Stimulated activated CD4-positive, alpha-beta T cell treated with anti-CD3 and anti-CD28 coated beads, Interleukin-2, amount 100 ng/mL, for 4 hours (primary cell): Measurements from ENCODE around the gene CD151.
A peak's percentile ranks its signal among the peaks of the same experiment; 100 is the strongest.

Experiments used
- DNase-seq: peaks from one replicate; pipeline ENCODE4 v3.0.0-alpha.2; 2020; ENCODE audit warnings: low read depth

CD151 gene

DNA sequence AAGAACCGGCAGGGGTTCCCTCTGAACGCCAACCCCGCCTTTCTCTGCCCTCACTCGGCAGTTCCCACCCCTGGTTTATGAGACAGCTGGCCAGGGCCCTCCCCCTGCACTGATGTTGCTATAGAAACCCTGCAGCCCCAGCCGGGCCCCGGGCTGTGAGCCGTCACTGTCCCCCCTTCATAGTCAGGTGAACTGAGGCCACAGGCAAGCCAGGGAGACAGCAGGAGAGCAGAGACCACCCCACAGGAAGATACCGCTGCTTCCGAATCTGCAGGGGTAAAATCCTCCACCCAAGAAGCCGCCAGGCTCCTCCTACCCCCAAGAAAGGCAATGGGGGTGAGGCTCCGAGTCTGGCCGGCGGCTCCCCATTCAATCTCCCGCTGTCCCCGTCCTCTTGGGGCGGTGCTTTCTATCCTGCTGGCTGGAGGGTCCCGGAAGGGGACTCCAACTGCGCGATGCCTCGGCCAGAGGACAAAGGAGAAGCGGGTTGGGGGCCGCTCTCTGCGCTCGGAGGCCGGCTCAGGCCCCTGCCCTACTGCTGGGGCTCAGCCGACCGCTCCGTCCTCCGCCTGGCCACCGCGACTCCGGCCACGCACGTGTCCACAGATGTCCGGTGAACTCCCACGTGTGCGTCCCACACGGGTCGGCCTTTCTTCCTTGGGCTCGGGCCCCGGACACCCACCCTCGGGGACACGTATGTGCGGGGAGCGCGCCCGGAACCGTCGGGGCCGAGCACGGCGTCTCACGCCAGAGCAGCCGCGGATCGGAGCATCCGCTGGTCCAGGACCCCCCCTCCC lies 35.3 kb upstream of the CD151 start:
- peak; percentile 60 for DNase-seq

GRCh38 chr11:798093-798713 lies 34.5 kb upstream of the CD151 start, which contains the start of gene SLC25A22:
TSS of gene SLC25A22 (minus strand) at chr11:798281. CDS start at chr11:795006, 3,275 bp downstream.
- DNase-seq: peak; percentile 75

DNA sequence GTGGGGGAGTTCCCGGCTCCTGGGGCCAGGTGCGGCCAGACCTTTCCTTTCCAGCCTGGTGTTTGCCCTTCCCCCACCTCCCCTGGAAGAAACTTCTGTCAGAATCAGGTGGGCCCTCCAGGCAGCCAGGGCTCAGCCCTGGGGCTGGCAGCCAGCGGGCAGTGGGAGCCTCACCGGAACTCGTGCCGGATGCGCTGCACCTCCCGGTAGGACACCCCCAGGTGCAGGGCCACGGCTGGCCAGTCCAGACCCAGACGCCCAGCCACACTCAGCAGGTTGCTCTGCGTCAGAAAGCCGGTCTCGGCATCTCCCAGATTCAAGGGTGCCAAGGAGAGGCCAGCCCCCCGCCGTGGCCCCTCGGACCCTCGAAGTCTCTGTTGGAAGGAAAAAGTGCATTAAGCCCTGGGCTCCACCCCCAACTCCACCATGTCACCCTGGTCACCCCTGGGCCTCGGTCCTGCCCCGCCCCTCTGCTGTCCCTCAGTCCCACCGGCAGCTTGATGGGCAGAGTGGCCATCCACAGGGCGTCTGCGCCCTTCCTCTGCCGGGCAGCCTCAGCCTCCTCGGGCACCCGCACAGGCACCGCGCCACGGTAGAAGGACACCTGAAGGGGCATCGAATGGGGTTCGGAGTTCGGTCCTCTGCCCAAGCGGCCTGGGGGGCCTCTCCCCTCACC lies 33.0 kb upstream of the CD151 start:
- DNase-seq: no peak

DNA sequence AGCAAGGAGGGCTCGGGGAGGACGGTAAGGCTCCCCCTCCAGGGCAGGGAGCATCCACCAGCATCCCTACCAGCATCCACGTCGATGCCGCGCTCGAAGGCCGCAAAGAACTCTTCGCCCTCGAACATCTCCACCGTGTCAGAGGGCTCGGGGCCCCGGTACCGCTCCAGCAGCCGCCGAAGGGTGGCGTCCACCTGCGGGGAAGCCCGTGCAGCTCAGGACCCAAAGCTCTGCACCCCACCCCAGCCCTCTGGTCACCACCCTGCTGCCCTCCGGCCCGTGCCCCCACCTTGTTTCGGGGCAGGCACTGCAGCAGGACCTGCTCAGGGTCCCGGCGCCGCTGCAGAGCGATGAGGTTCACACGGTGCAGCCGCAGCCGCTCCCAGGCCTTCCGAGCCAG lies 32.3 kb upstream of the CD151 start:
- no peak for DNase-seq

DNA sequence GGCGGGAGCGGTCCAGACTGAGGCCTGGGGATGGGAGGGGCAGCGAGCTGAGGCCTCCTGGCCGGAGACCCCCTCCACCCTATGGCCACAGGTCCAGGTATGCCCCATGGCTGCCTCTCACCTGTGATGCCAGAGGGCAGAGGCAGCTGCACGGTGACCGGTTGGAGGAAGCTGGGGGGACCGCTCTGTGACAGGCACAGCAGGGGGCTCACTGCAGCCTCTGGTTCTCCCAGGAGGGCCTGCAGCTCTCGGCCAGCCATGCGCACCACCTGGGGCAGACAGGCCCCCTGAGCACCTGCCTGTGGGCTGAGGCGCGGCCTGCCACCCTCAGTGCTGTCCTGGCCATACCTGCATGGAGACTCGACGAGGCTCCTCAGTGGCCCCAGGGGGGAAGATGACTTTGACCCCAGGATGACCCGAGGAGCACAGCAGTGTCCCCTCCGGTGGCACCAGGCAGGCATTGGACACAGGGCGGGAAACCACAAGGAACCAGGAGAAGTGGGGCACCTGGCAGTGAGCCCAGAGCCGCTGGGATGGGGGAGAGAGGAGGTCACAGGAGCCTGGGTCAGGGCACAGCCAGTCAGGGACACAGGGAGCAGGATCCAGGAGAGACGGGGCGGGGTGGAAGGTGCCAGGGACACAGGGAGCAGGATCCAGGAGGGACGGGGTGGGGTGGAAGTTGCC lies 31.5 kb upstream of the CD151 start:
- DNase-seq: no peak

DNA sequence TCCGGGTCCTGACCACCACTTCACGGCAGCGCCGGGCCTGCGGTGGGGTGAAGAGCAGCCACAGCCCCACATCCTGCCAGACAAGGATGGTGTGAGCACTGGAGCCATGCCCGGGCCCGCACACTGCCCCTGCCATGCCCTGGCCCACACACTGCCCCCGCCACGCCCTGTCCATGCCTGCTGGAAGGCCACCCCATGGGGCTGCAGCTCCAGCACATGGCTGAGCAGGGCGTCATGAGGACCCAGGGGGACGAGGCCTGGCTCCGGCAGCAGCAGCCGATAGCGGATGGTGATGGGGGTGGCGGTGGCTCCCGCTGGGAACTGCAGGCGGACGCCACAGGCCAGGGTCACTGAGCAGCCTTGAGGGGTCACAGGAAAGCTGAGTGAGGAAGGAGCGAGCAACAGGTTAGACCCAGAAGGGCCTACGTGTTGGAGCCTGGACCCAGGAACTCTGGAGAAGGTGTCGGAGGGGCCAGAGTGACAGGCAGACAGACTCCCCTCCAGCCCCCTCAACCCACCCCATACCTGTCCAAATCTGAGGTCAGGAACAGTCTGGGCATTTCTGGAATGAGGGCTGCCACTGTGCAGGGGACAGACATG lies 30.6 kb upstream of the CD151 start:
- no peak for DNase-seq

GRCh38 chr11:802693-803466 lies 29.9 kb upstream of the CD151 start:
- no peak for DNase-seq

DNA sequence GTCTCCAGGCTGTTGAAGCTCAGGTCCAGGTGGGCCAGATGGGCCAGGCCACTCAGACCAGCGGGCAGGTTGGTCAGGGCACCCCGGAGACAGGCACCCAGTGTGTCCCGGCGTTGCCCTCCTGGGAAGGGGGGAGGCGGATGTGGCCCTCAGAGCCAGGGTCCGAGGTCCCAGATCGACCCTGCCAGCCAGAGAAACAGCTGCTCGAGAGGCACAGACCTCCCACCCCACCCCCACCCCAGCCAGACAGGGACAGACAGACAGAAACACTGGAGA lies 29.3 kb upstream of the CD151 start:
- DNase-seq: no peak

DNA sequence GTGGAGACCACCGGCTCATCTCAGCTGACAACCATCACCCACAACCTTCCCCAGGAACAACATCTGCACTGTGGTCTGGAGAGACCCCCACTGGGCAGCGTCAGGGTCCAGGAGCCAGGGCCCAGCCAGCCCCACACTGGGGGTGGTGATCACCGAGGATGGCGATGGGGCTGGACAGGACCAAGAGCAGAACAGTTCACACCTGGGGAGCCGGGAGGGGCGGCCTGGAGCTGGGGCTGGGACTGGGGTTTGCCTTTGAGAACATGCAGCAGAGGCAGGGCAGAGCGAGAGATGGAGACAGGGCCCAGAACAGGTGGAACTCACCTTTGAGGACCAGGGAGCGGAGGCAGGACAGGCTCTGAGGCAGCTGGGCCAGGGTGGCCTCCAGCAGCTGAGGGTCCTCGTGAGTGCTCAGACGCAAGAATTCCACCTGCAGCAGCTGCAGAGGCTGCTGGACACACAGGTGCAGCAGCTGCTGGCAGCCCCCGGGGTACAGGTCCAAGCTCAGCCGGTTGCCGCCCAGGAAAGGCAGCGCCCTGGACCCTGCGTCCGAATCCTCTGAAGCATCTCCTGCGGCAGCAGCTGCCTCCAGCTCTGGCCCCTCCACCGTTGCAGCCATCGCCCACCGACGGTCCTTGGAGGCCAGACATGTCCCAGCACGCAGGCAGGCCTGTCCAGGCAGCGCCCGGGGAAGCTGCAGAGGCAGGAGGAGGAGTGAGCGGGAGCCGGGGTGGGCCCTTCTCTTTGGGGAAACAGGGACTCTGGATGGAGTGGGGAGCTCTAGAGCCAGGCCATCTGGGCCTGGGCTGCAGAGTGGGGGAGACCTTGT lies 28.8 kb upstream of the CD151 start:
- DNase-seq: no peak

DNA sequence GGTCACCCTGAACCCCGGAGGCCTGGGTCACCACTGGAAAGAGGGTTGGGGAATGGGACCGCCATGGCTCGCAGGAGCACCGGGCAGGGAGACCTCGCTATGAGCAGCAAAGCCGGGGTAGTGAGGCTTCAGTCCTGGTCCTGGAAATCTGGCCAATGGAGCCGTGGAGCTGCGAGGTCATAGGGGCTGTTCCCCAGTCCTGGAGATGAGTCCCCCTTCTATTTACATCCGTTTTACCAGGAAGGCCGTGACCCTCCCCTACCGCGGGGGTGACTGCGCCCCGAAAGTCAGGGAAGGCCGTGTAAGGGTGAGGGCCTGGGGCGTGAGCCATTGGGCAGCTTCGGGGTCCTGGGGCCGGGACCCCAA lies 28.2 kb upstream of the CD151 start:
- DNase-seq: no peak

- no peak for DNase-seq
Measured at GRCh38 chr11:808427-809286, 24.1 kb upstream of the CD151 start.

GRCh38 chr11:809287-810039 lies 23.3 kb upstream of the CD151 start, which contains the start of gene RPLP2:
TSS of gene RPLP2 (plus strand) at chr11:809967. CDS start at chr11:810235, 268 bp downstream.
- peak; percentile 98 for DNase-seq

GRCh38 chr11:810040-810567 lies 22.6 kb upstream of the CD151 start:
- DNase-seq: no peak

DNA sequence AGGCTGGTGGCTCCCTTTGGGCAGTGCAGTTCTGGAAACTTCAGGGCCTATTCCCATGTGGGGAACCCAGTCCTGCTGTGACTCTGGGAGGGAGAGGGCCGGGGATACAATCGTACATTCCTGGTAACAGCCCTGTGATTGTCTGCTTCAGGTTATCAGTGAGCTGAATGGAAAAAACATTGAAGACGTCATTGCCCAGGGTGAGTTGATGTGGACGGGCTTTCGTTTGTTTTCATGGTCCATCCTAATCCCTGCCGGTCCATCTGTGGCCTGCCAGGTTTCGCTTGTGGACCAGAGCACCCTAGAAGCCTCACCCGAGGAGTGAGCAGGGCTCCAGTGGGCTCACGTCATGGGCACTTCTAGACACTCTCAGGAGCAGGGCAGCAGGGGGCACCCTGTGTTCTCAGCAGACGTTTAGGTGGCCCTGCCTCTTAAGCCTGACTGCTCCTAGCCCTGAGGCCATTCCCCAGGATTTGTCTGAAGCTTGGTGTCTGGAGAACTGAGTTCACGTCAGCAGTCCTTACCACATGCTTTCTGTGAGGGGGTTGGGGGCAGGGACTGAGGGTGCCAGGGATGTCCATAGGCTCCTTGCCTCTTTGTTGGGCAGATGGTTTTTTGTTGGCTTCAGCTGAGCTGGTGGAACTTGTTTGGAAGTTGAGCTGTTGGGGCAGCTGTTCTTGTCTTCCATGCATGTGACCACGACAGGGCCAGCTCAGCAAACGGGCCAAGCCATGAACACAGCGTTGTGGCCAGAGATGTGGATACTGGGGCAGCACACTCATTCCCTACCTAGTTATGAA lies 21.1 kb upstream of the CD151 start:
- no peak for DNase-seq

- no peak for DNase-seq
Measured at GRCh38 chr11:812390-812789, 20.4 kb upstream of the CD151 start.

DNA sequence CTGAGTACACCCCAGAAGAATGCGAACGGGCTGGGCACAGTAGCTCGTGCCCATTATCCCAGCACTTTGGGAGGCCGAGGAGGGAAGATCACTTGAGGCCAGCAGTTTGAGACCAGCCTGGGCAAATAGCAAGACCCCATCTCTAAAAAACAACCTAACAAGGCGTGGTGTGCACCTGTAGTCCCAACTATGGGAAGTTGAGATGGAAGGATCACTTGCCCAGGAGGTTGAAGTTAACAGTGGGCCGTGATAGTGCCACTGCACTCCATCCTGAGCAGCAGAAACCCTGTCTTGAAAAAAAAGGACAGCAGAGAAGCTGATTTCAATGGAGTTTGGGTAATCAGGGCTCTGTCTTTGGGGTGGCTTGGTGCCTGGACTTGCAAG lies 19.7 kb upstream of the CD151 start:
- no peak for DNase-seq

- no peak for DNase-seq
Measured at GRCh38 chr11:813456-814096, 19.2 kb upstream of the CD151 start.
